Colonic mucosa (tissue), 4 donors: ENCODE data around the gene CWC15. TPM values are rescaled to one million over a fixed set of nuclear protein-coding genes. Genes with fewer than 3 reads are reported as not detected.
A peak's percentile ranks its signal among the peaks of the same experiment; 100 is the strongest.

ENCODE experiments used
- DNase-seq: peaks from one replicate; pipeline ENCODE4 v3.0.0-alpha.2; 2020
- H3K27ac ChIP-seq: fragments of 200-600 bp; one replicate; pipeline ENCODE4 v1.8.0; 2021
- H3K27me3 ChIP-seq: fragments of 200-600 bp; one replicate; pipeline ENCODE4 v1.8.0; 2021
- H3K36me3 ChIP-seq: fragments of 200-600 bp; one replicate; pipeline ENCODE4 v1.8.0; 2021
- H3K4me1 ChIP-seq: fragments of 200-600 bp; one replicate; pipeline ENCODE4 v1.8.0; 2021; ENCODE audit warnings: mild to moderate bottlenecking
- H3K4me3 ChIP-seq: fragments of 200-600 bp; one replicate; pipeline ENCODE4 v1.8.0; 2021
- H3K9ac ChIP-seq, 2 donors: one replicate each; pipeline ENCODE4 v1.7.0; 2013; ENCODE audit warnings: control low read depth in 2 of 2, low read depth in 2 of 2, low read length in 2 of 2
- H3K9me3 ChIP-seq: fragments of 200-600 bp; one replicate; pipeline ENCODE4 v1.8.0; 2021
- intact Hi-C: fragments of 100-400 bp; cut with DNase I; formaldehyde crosslinking; loops from one replicate; pipeline ENCODE4 v1.14.1; 2022
- total RNA-seq, 2 donors: library from RNA; stranded (reverse); fragmentation: NEBNext Ultra II Directional in 1 of 2; extraction: Animal tissue kit (Norgen Biotek cat#: 25700) in 1 of 2; gene quantifications; one replicate each; pipeline ENCODE4 v1.2.1, GENCODE V29; 2021
- TF ChIP-seq, protein P1 (sequence below): fragments of 200-600 bp; IDR thresholded peaks from one replicate; pipeline ENCODE4 v1.8.0; 2022; ENCODE audit warnings: antibody characterized with exemption, mild to moderate bottlenecking
- donor health status: healthy.
- donor health status: DM: no; HTN: no; CAD: no.
- donor health status: DM: no; HTN: no; CAD: no.

Gene CWC15
- total RNA-seq, 2 donors from 2014 or later = 40.4 to 47.5 TPM

DNA sequence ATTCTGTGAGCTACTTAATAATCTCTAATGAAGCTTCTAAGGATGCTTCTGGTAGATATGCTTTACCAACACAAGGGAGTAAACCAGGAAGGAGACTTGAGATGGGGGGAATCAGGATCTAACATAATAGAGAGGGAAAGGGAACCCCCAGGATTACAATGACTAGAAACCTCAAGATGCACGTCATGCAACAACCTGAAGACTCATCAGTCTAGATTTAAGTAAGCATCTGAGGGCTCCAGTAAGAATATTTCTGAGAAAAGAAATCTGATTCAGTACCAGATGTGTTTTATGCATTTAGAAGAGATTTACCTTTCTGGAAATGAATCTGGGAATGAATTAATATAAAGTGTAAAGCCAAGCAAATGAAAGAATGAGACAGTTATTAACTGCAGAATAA is 15.4 kb upstream of the CWC15 start:
- H3K4me1 ChIP-seq = no peaks in the 10 kb centered on the region
- intact Hi-C loops = no loop called here

DNA sequence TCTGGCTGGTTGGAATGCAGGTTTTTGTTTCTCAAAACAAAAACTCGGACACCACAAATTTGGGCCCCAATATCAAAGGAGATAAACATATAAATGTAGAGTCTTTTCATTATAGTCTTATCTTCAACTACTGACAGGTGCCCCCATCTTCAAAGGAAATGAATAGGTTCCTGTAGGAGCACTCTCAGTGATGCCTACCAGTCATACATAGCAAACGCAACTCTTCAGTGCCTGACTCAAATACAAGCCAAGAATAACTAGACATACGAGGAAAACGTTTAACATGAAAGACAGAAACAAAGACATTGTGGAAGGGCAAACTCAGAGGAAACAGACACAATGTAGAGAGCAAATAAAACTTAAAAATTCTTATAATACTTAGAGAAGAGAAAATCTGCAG is 14.0 kb upstream of the CWC15 start:
- H3K4me3 ChIP-seq = no peak overlapping the region
- intact Hi-C loops = no loop called here
- no peaks in the 10 kb centered on the region for H3K27me3 ChIP-seq
- no peak for DNase-seq
- TF ChIP-seq, protein P1, sequence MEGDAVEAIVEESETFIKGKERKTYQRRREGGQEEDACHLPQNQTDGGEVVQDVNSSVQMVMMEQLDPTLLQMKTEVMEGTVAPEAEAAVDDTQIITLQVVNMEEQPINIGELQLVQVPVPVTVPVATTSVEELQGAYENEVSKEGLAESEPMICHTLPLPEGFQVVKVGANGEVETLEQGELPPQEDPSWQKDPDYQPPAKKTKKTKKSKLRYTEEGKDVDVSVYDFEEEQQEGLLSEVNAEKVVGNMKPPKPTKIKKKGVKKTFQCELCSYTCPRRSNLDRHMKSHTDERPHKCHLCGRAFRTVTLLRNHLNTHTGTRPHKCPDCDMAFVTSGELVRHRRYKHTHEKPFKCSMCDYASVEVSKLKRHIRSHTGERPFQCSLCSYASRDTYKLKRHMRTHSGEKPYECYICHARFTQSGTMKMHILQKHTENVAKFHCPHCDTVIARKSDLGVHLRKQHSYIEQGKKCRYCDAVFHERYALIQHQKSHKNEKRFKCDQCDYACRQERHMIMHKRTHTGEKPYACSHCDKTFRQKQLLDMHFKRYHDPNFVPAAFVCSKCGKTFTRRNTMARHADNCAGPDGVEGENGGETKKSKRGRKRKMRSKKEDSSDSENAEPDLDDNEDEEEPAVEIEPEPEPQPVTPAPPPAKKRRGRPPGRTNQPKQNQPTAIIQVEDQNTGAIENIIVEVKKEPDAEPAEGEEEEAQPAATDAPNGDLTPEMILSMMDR = no peak
- no peaks in the 10 kb centered on the region for H3K9me3 ChIP-seq
- no peaks in the 10 kb centered on the region for H3K4me1 ChIP-seq
- no peak overlapping the region for H3K9ac ChIP-seq
- no peak overlapping the region for H3K27ac ChIP-seq
- no peaks in the 10 kb centered on the region for H3K36me3 ChIP-seq

More for the DNA sequence above, 15.4 kb upstream of the CWC15 start:
- Histone ChIP-seq H3K27ac (no peak overlapping the region), H3K4me3 (no peak overlapping the region), H3K27me3 (no peaks in the 10 kb centered on the region), H3K36me3 (no peaks in the 10 kb centered on the region), H3K9ac (no peak overlapping the region), H3K9me3 (no peaks in the 10 kb centered on the region)
- DNase-seq = no peak
- TF ChIP-seq, protein P1 = no peak

- no peak for DNase-seq
- Histone ChIP-seq H3K4me3 (no peak overlapping the region), H3K36me3 (no peaks in the 10 kb centered on the region), H3K27ac (no peak overlapping the region), H3K9me3 (no peaks in the 10 kb centered on the region), H3K27me3 (no peaks in the 10 kb centered on the region), H3K4me1 (peaks cover 9% of the 10 kb centered on the region), H3K9ac (no peak overlapping the region)
- intact Hi-C loops = loop anchor here (10.0 kb wide), 2 partner anchors 169 to 809 kb away; partner anchors contain the start of gene FAM76B
- TF ChIP-seq, protein P1 = no peak
Observed at GRCh38 chr11:94975599-94975998, 2.2 kb upstream of the CWC15 start.

DNA sequence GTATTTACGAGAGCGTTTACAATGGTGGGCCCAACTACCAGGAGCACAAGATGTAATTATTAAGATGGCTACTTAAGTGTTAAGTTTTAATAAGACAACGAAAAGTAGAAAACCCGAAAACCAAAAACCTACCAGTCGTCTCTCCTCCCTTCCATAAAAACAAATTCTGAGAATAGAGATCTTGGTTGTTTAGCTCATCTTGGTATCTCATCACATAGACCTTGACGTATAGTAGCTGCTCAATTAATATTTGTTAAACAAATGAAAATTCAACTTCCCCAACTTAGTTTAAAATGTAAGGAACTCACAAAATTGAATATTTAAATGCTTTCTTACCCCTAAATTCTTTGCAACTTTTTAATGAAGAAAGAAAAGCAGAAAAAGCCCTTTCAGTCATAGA is 822 bp upstream of the CWC15 start:
- no peak for DNase-seq
- intact Hi-C loops = loop anchor here (5.0 to 10.0 kb wide), 3 partner anchors 88 to 811 kb away; partner anchors contain the start of gene FAM76B
- no peak overlapping the region for H3K27ac ChIP-seq
- no peaks in the 10 kb centered on the region for H3K27me3 ChIP-seq
- TF ChIP-seq, protein P1 = no peak
- peak overlapping the region; percentile 90 for H3K4me3 ChIP-seq
- H3K4me1 ChIP-seq = peaks cover 9% of the 10 kb centered on the region
- peaks cover 13% of the 10 kb centered on the region for H3K36me3 ChIP-seq
- H3K9ac ChIP-seq = peak overlapping the region in 1 of 2 donors; percentile 46
- H3K9me3 ChIP-seq = no peaks in the 10 kb centered on the region

- TF ChIP-seq, protein P1 = no peak
- no peaks in the 10 kb centered on the region for H3K9me3 ChIP-seq
- H3K4me1 ChIP-seq = peaks cover 9% of the 10 kb centered on the region
- DNase-seq = no peak
- no peak overlapping the region for H3K27ac ChIP-seq
- peak overlapping the region; percentile 81 to 94 for H3K9ac ChIP-seq
- peak overlapping the region; percentile 90 for H3K4me3 ChIP-seq
- no peaks in the 10 kb centered on the region for H3K27me3 ChIP-seq
- H3K36me3 ChIP-seq = peaks cover 19% of the 10 kb centered on the region
- intact Hi-C loops = loop anchor here (5.0 to 10.0 kb wide), 3 partner anchors 90 to 812 kb away; partner anchors contain the start of gene FAM76B
Observed at GRCh38 chr11:94972700-94973098, 657 bp downstream of the CWC15 start.
